ENCODE data around the gene ASAP2. TPM values are rescaled to one million over a fixed set of nuclear protein-coding genes. Genes with fewer than 3 reads are reported as not detected.

The ASAP2 gene
- total RNA-seq, 1 experiment from 2014 or later, result 14.3 TPM

DNA sequence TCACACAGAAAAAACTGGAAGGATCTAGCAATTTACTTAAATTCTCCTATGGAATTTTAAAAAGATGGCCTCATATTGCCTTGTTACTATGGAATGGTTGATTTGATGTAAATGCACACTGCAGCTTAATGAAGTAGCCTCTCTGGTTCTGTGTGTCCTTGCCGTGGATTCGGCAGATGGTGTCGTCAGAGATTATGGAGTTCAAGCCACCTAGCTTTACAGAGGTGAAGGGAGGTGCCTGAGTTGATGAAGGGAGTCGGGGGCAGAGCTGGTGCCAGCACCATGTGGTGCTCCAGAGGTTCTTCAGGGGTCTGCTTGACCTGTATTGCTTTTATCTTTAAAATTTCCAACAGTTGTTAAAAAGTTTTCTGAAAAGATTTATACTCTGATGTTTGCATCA lies 48.8 kb downstream of the ASAP2 start:
- H3K27me3 Mint-ChIP-seq (ENCODE audit: low read depth), result no peaks in the 10 kb centered on the region
- no peaks in the 10 kb centered on the region for H3K9me3 Mint-ChIP-seq
- ATAC-seq (no peak), DNase-seq (ENCODE audit: low spot score) (no peak)
- ChIA-PET POLR2A (no interaction called here), CTCF (no interaction called here)
- TF ChIP-seq, protein P1, sequence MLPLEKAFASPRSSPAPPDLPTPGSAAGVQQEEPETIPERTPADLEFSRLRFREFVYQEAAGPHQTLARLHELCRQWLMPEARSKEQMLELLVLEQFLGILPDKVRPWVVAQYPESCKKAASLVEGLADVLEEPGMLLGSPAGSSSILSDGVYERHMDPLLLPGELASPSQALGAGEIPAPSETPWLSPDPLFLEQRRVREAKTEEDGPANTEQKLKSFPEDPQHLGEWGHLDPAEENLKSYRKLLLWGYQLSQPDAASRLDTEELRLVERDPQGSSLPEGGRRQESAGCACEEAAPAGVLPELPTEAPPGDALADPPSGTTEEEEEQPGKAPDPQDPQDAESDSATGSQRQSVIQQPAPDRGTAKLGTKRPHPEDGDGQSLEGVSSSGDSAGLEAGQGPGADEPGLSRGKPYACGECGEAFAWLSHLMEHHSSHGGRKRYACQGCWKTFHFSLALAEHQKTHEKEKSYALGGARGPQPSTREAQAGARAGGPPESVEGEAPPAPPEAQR (CRISPR knock-in tag; IDR thresholded peaks at IDR 0.05), result no peak
- TF ChIP-seq ETV6 (CRISPR knock-in tag; IDR thresholded peaks at IDR 0.05) (no peak), JUN (CRISPR knock-in tag; IDR thresholded peaks at IDR 0.05) (no peak), ESRRA (CRISPR knock-in tag; IDR thresholded peaks at IDR 0.05; ENCODE audit: borderline replicate concordance) (no peak), SP1 (CRISPR knock-in tag; conservative IDR thresholded peaks at IDR 0.05) (no peak), CREM (CRISPR knock-in tag; IDR thresholded peaks at IDR 0.05) (no peak), OVOL2 (CRISPR knock-in tag; IDR thresholded peaks at IDR 0.05; ENCODE audit: borderline replicate concordance) (no peak), IRF2 (CRISPR knock-in tag; IDR thresholded peaks at IDR 0.05; ENCODE audit: borderline replicate concordance, low read depth) (no peak), ZNF416 (CRISPR knock-in tag; IDR thresholded peaks at IDR 0.05) (no peak)
- H3K27ac Mint-ChIP-seq, result 0 out of 2 replicates have a peak overlapping the region, but pooled peaks have one; percentile 34
- no peaks in the 10 kb centered on the region for H3K36me3 Mint-ChIP-seq
- peaks cover 48% of the 10 kb centered on the region for H3K4me1 Mint-ChIP-seq
- no peak overlapping the region for H3K4me3 Mint-ChIP-seq

DNA sequence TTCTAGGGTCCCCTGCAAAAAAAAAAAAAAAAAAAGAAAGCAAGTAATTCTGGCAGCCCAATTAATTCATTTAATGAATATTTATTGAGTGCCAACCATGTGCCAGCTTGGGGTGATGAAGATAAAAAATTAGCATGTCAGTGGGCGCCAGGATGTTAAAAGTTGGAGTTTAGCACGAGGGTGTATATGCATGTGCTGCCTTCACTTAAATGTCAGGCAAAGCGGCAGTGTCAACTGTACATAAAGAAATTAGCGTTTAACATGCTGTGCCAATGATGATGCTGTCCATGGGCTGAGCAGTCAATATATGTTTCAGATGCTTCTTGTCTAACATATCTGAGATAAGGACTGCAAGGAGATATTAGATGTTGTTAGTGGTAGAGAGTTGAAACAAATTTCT lies 49.5 kb downstream of the ASAP2 start:
- no peaks in the 10 kb centered on the region for H3K36me3 Mint-ChIP-seq
- ATAC-seq, result no peak
- H3K27ac Mint-ChIP-seq, result no peak overlapping the region
- TF ChIP-seq ZNF425 (CRISPR knock-in tag; conservative IDR thresholded peaks at IDR 0.05) (no peak), ZNF232 (CRISPR knock-in tag; IDR thresholded peaks at IDR 0.05) (no peak), ATF3 (CRISPR knock-in tag; conservative IDR thresholded peaks at IDR 0.05) (no peak), ELF4 (CRISPR knock-in tag; IDR thresholded peaks at IDR 0.05; ENCODE audit: low read depth) (no peak), E2F5 (CRISPR knock-in tag; IDR thresholded peaks at IDR 0.05) (no peak), SOX15 (CRISPR knock-in tag; IDR thresholded peaks at IDR 0.05) (no peak), ZNF263 (CRISPR knock-in tag; IDR thresholded peaks at IDR 0.05; ENCODE audit: low read depth) (no peak), E2F4 (CRISPR knock-in tag; IDR thresholded peaks at IDR 0.05; ENCODE audit: borderline replicate concordance, low read depth) (no peak), GABPB1 (CRISPR knock-in tag; IDR thresholded peaks at IDR 0.05) (no peak), STAT6 (CRISPR knock-in tag; conservative IDR thresholded peaks at IDR 0.05; ENCODE audit: low read depth) (no peak), FOXJ3 (CRISPR knock-in tag; IDR thresholded peaks at IDR 0.05; ENCODE audit: borderline replicate concordance) (no peak), SMAD3 (CRISPR knock-in tag; IDR thresholded peaks at IDR 0.05; ENCODE audit: borderline replicate concordance) (no peak), TP53 (CRISPR knock-in tag; IDR thresholded peaks at IDR 0.05) (no peak), ZBTB43 (CRISPR knock-in tag; IDR thresholded peaks at IDR 0.05) (no peak)
- TF ChIP-seq, protein P2, sequence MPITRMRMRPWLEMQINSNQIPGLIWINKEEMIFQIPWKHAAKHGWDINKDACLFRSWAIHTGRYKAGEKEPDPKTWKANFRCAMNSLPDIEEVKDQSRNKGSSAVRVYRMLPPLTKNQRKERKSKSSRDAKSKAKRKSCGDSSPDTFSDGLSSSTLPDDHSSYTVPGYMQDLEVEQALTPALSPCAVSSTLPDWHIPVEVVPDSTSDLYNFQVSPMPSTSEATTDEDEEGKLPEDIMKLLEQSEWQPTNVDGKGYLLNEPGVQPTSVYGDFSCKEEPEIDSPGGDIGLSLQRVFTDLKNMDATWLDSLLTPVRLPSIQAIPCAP (CRISPR knock-in tag; IDR thresholded peaks at IDR 0.05), result no peak
- ChIA-PET CTCF (interaction anchor here (1.1 kb wide), 1 partner anchor 11 kb away, joined by 4 read pairs; no protein-coding TSS in a partner anchor), POLR2A (no interaction called here)
- peaks cover 55% of the 10 kb centered on the region for H3K4me1 Mint-ChIP-seq
- no peak overlapping the region for H3K4me3 Mint-ChIP-seq
- H3K9me3 Mint-ChIP-seq, result no peaks in the 10 kb centered on the region
- no peak for DNase-seq (ENCODE audit: low spot score)
- H3K27me3 Mint-ChIP-seq (ENCODE audit: low read depth), result no peaks in the 10 kb centered on the region

Measured in WTC11 (cell line).